CD4-positive, alpha-beta T cell treated with Interleukin-15 for 1 hour (primary cell): ENCODE results near the gene TGFBR3.
A peak's percentile ranks its signal among the peaks of the same experiment; 100 is the strongest.

Experiments
- DNase-seq: peaks from one replicate; pipeline ENCODE4 v3.0.0-alpha.2; 2020

TGFBR3 gene

GRCh38 chr1:91751275-91751674 lies 134.7 kb downstream of the TGFBR3 start:
- DNase-seq, result no peak

DNA sequence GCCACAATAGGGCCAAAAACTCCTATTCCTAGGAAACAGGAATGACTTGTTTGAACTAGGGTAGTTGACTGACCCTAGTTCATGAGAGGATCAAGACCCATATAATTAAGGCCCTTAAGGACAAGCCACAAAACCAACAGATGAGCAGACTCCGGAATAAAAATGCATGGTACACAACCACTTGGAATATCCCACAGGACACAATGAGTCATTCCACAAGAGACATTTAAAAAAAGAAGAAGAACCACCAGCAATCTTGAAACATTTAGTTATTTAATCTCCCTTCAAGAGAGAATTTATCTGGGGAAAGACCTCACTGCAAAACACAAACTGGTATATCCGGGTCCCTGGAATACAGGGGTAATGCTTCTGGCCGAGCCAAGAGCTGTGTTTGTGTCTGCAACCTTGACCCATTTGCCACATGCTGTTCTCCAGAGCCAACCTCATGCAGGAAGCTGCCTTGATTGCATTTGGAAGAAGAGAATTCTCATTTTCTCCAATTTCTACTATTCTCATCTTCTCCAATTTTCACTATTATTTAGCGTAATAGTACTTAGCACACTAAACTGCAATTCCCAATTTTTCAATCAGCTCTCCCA lies 135.5 kb downstream of the TGFBR3 start:
- no peak for DNase-seq

DNA sequence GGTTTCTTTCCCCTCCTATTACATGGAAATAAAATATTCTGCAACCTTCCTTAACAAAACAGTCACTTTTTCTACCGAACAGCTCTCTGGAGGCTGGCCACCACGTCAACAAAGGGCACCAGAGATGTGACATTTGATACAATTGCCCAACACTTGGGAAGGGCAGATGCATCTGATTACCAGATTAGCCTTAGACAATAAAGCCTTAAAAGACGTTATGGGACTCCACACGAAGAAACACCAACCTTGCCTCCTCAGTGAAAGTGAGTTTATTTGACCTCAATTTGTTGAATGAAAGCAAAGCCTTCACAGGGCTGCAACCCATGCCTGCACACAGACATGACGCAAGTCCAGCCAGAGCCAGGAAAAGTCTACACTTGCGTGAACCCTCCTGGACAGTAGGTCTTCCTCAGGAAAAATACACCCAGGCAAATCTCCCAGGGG lies 136.1 kb downstream of the TGFBR3 start:
- DNase-seq, result no peak

DNA sequence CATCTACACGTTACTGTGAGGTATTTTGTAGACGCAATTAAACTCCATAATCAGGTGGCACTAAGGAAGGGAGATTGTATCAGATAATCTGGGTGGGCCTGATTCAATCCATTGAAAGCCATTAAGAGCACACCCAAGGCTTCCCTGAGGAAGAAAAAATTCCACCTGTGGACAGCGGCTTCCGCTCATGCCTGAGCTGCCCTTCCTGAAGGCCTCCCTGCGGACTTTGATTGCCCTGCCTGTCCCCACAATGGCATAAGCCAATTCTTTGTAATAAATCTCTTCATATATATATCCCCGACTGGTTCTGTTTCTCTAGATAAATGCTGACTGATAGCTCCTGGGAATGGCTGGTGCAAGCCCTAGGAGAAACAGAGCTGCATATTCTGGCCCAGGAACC lies 138.3 kb downstream of the TGFBR3 start:
- DNase-seq, result no peak

GRCh38 chr1:91746728-91747338 lies 139.1 kb downstream of the TGFBR3 start:
- DNase-seq, result no peak

DNA sequence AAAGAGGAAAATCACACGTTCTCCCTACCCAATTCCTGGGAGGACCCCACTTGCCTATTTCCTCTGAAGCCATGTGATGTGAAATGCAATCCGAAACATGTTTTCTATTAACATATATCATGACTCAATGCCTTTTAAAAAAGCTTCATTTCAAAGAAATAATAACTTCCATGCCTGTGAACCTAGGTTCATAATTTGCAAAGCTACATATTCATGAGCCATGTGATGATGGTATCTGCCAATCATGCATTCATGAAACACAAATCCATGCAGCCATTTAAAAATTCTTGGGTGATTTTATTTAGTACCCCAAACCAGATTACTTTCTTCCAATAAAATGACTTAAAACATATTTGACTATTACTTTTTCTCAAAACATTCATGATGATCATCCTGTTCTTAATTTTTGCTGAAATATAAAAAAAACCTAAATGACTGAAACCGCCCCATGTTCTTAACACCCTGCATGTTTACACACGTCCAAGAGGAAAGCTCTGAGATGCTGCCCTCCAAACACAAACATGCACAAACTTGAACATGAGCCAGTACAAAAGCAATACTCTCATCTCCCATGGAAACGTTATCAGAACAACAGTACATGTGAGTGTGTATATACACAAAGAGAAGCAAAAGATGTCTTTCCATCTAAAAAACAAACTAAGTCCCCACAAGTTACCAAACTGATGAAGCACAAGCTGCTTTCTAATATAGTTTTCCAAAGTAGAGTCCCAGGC lies 140.1 kb downstream of the TGFBR3 start:
- DNase-seq, result no peak

GRCh38 chr1:91744953-91745639 lies 140.9 kb downstream of the TGFBR3 start:
- DNase-seq, result no peak

GRCh38 chr1:91742848-91743292 lies 143.1 kb downstream of the TGFBR3 start:
- DNase-seq, result no peak

GRCh38 chr1:91741906-91742305 lies 144.0 kb downstream of the TGFBR3 start:
- DNase-seq, result no peak

DNA sequence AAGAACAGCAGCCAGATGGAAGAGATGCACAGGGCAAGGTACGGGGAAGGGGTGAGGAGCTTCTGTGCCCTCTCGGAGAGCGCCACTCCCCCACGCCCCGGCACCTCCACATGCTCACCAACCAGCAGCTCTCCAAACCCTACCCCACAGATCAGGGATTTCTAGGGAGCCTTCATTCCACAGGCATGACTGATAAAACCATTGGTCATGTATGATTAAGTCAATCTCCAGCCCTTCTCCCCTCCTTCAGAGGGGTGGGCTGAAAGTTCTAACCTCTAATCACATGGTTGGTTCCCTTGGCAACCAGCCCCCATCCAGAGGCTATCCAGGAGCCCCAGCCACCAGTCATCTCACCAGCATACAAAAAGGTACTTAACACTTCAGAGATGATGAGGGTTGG lies 144.7 kb downstream of the TGFBR3 start:
- no peak for DNase-seq

GRCh38 chr1:91737650-91738049 lies 148.3 kb downstream of the TGFBR3 start:
- DNase-seq, result no peak

DNA sequence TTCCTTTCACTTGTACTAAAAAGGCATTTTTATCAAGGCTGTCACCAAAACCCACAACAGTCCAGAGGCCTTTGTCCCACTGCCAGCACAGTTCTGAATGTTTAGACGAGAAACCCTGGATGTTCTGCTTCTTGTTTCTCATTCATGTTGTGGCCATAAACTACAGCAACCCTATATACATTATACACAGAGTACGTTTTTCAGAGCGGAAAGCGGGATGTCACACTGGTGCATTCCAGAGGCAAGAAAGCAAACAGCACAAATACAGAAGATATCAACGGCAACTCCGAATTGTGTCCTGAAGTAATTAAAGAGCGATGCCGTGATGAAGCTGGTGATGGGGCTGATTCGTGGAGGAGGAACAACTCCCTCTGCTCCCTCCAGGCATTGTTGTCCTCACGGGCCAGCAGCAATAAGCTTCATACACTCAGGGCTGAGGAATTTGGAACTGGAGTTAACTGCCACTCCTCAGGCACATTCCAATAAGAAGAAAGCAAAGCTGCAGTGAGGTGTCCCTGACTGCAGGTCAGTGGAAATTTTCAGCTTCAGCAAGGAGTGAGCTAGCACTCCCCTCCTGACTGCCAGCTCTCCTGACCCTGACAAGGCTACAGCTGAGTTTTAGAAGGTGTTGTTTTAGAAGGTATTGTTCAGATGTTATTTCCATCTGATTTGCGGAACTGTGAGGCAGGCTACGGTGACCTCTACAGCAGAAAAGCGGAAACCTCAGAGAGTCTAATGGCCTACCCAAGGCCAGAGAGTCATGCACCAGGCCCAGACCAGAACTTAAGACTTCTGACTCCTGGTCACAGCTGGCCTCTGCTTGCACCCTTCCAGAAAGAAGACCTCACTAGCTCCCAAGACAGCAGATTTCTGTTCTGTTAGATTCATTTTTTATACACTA lies 149.0 kb downstream of the TGFBR3 start:
- DNase-seq, result no peak

- DNase-seq, result no peak
Observed at GRCh38 chr1:91736146-91736714, 149.7 kb downstream of the TGFBR3 start.

- DNase-seq, result no peak
Observed at GRCh38 chr1:91735266-91735845, 150.6 kb downstream of the TGFBR3 start.

GRCh38 chr1:91734761-91735160 lies 151.2 kb downstream of the TGFBR3 start:
- DNase-seq, result no peak

- DNase-seq, result no peak
Observed at GRCh38 chr1:91733108-91733710, 152.7 kb downstream of the TGFBR3 start.

GRCh38 chr1:91732291-91733107 lies 153.5 kb downstream of the TGFBR3 start:
- DNase-seq, result peak; percentile 17

DNA sequence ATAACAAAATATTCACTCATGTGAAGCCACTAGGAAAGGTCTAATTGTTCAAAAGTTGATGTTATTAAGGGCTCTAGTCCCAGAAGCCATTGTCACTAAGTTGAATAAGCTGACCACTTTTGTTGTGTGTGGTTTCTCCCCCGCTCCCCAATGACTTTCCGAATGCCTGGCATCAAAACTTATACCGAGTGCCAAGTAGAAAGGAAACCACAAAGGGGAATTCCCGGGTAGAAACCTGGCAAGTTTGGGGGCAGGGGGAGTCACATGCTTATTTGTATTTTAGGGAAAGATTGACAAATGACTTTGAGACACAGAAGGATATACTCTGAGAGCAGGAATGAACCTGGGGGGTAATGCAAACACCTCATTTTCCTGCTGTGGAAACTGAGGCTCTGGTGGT lies 154.1 kb downstream of the TGFBR3 start:
- DNase-seq, result peak; percentile 23

GRCh38 chr1:91730801-91731732 lies 154.9 kb downstream of the TGFBR3 start:
- DNase-seq, result no peak
